SIG-M5 treated with dmso at 0.1 percent for 504 hours (cell line): ENCODE results near the gene EXTL2.
A peak's percentile ranks its signal among the peaks of the same experiment; 100 is the strongest.
"Not testable (repeated sequence)": the region's sequence is repeated elsewhere in the genome, so short reads cannot be mapped to it uniquely, and the experiment has no call there.

Source experiments
- DNase-seq: peaks from one replicate; lab custom pipeline; 2025; ENCODE audit not compliant: unreplicated experiment; lab: John Stamatoyannopoulos, UW

Gene EXTL2

GRCh38 chr1:100903777-100904176 lies 9.1 kb upstream of the EXTL2 start:
- no peak for DNase-seq

GRCh38 chr1:100902365-100902764 lies 7.7 kb upstream of the EXTL2 start:
- no peak for DNase-seq

GRCh38 chr1:100896481-100896982 lies 1.9 kb upstream of the EXTL2 start:
- DNase-seq, result peak; percentile 52

- peak; percentile 82 for DNase-seq
These were observed 1.2 kb upstream of the EXTL2 start, which contains the start of gene SLC30A7 for GRCh38 chr1:100895540-100896480. TSS of gene SLC30A7 (plus strand) at chr1:100896090. CDS start at chr1:100896263, 173 bp downstream.

GRCh38 chr1:100893718-100894117 lies 924 bp downstream of the EXTL2 start:
- DNase-seq, result no peak

- DNase-seq, result no peak
These were observed 2.1 kb downstream of the EXTL2 start for GRCh38 chr1:100892554-100892953.

- DNase-seq, result no peak
These were observed 3.3 kb downstream of the EXTL2 start for GRCh38 chr1:100891380-100891779.

- not testable (repeated sequence) for DNase-seq
These were observed 4.7 kb downstream of the EXTL2 start for GRCh38 chr1:100889869-100890482.

GRCh38 chr1:100889007-100889406 lies 5.6 kb downstream of the EXTL2 start:
- not testable (repeated sequence) for DNase-seq

- peak; percentile 27 for DNase-seq
These were observed 10.7 kb downstream of the EXTL2 start for GRCh38 chr1:100883963-100884362.

GRCh38 chr1:100882698-100883097 lies 11.9 kb downstream of the EXTL2 start:
- DNase-seq, result peak; percentile 84

- DNase-seq, result no peak
These were observed 13.0 kb downstream of the EXTL2 start for GRCh38 chr1:100881687-100882086.

- no peak for DNase-seq
These were observed 15.2 kb downstream of the EXTL2 start for GRCh38 chr1:100879422-100879821.

- DNase-seq, result no peak
These were observed 18.4 kb downstream of the EXTL2 start for GRCh38 chr1:100876291-100876690.

- no peak for DNase-seq
These were observed 19.4 kb downstream of the EXTL2 start for GRCh38 chr1:100875228-100875627.

GRCh38 chr1:100874433-100874832 lies 20.2 kb downstream of the EXTL2 start:
- no peak for DNase-seq

GRCh38 chr1:100869996-100870395 lies 24.6 kb downstream of the EXTL2 start:
- DNase-seq, result no peak

GRCh38 chr1:100868364-100868995 lies 26.2 kb downstream of the EXTL2 start:
- DNase-seq, result peak; percentile 2

GRCh38 chr1:100866901-100867206 lies 27.8 kb downstream of the EXTL2 start:
- no peak for DNase-seq

- peak; percentile 10 for DNase-seq
These were observed 28.4 kb downstream of the EXTL2 start for GRCh38 chr1:100866041-100866900.

- DNase-seq, result no peak
These were observed 32.1 kb downstream of the EXTL2 start for GRCh38 chr1:100862591-100862990.
